GM21515 (cell line): ENCODE results near the gene OR10H4.
"Not testable (repeated sequence)": the region's sequence is repeated elsewhere in the genome, so short reads cannot be mapped to it uniquely, and the experiment has no call there.

Experiments used
- ATAC-seq: cut with Tn5 transposase; IDR thresholded peaks from one replicate; pipeline ENCODE4 v1.9.1; 2021; ENCODE audit not compliant: unreplicated experiment

OR10H4 gene

GRCh38 chr19:15948223-15949058 is at the start of gene OR10H4:
OR10H4 (plus strand) TSS chr19:15949008; CDS start chr19:15949008, 0 bp downstream.
- ATAC-seq, result no peak

GRCh38 chr19:15899561-15899960 is 49.2 kb upstream of the OR10H4 start:
- ATAC-seq, result not testable (repeated sequence)

GRCh38 chr19:15900032-15900431 is 48.8 kb upstream of the OR10H4 start:
- ATAC-seq, result not testable (repeated sequence)

- no peak for ATAC-seq
These were observed 48.3 kb upstream of the OR10H4 start for GRCh38 chr19:15900504-15900903.

- ATAC-seq, result no peak
These were observed 46.6 kb upstream of the OR10H4 start for GRCh38 chr19:15902254-15902653.

GRCh38 chr19:15902898-15903297 is 45.9 kb upstream of the OR10H4 start:
- ATAC-seq, result not testable (repeated sequence)

GRCh38 chr19:15905026-15905425 is 43.8 kb upstream of the OR10H4 start:
- ATAC-seq, result no peak

- no peak for ATAC-seq
These were observed 37.1 kb upstream of the OR10H4 start for GRCh38 chr19:15911599-15912235.

- ATAC-seq, result no peak
These were observed 35.4 kb upstream of the OR10H4 start for GRCh38 chr19:15913384-15913783.

GRCh38 chr19:15913830-15914229 is 35.0 kb upstream of the OR10H4 start:
- ATAC-seq, result no peak

- no peak for ATAC-seq
These were observed 33.7 kb upstream of the OR10H4 start for GRCh38 chr19:15915109-15915508.

GRCh38 chr19:15919243-15919642 is 29.6 kb upstream of the OR10H4 start:
- no peak for ATAC-seq

GRCh38 chr19:15922021-15922420 is 26.8 kb upstream of the OR10H4 start:
- no peak for ATAC-seq

GRCh38 chr19:15923702-15924101 is 25.1 kb upstream of the OR10H4 start:
- ATAC-seq, result no peak

- ATAC-seq, result no peak
These were observed 22.3 kb upstream of the OR10H4 start for GRCh38 chr19:15926484-15926883.

- ATAC-seq, result no peak
These were observed 20.5 kb upstream of the OR10H4 start for GRCh38 chr19:15928321-15928720.

GRCh38 chr19:15933761-15934331 is 15.0 kb upstream of the OR10H4 start:
- not testable (repeated sequence) for ATAC-seq

- no peak for ATAC-seq
These were observed 14.3 kb upstream of the OR10H4 start, which contains the start of gene CYP4F11 for GRCh38 chr19:15934332-15935078. CYP4F11 (minus strand) TSS chr19:15934529; CDS start chr19:15934408, 121 bp downstream.

- ATAC-seq, result no peak
These were observed 13.6 kb upstream of the OR10H4 start for GRCh38 chr19:15935167-15935702.

GRCh38 chr19:15936173-15936572 is 12.6 kb upstream of the OR10H4 start:
- no peak for ATAC-seq

GRCh38 chr19:15936950-15937349 is 11.9 kb upstream of the OR10H4 start:
- no peak for ATAC-seq
